HG03575 (cell line): Measurements from ENCODE around the gene GAS7.
"Not testable (repeated sequence)": the region's sequence is repeated elsewhere in the genome, so short reads cannot be mapped to it uniquely, and the experiment has no call there.

Experiments
- ATAC-seq: cut with Tn5 transposase; IDR thresholded peaks from one replicate; pipeline ENCODE4 v1.9.1; 2021; ENCODE audit not compliant: unreplicated experiment, insufficient number of reproducible peaks, low FRiP score; ENCODE audit errors: extremely low read depth

GAS7 gene

GRCh38 chr17:10062691-10063385, 135.6 kb downstream of the GAS7 start:
- no peak for ATAC-seq

GRCh38 chr17:10061111-10061845, 137.1 kb downstream of the GAS7 start:
- ATAC-seq, result no peak

GRCh38 chr17:10060526-10060925, 137.9 kb downstream of the GAS7 start:
- no peak for ATAC-seq

GRCh38 chr17:10059684-10060211, 138.7 kb downstream of the GAS7 start:
- ATAC-seq, result peak; percentile 60

- no peak for ATAC-seq
Measured at GRCh38 chr17:10058921-10059683, 139.3 kb downstream of the GAS7 start.

- not testable (repeated sequence) for ATAC-seq
Measured at GRCh38 chr17:10057466-10057865, 140.9 kb downstream of the GAS7 start.

GRCh38 chr17:10055262-10055975, 143.0 kb downstream of the GAS7 start:
- ATAC-seq, result no peak

GRCh38 chr17:10053782-10054540, 144.4 kb downstream of the GAS7 start:
- no peak for ATAC-seq

- ATAC-seq, result no peak
Measured at GRCh38 chr17:10052106-10052813, 146.1 kb downstream of the GAS7 start.

- ATAC-seq, result no peak
Measured at GRCh38 chr17:10051112-10051511, 147.3 kb downstream of the GAS7 start.

GRCh38 chr17:10050597-10051101, 147.8 kb downstream of the GAS7 start:
- ATAC-seq, result no peak

- ATAC-seq, result no peak
Measured at GRCh38 chr17:10048629-10049350, 149.6 kb downstream of the GAS7 start.

GRCh38 chr17:10046786-10047785, 151.3 kb downstream of the GAS7 start:
- no peak for ATAC-seq

- ATAC-seq, result no peak
Measured at GRCh38 chr17:10045871-10046658, 152.3 kb downstream of the GAS7 start.

GRCh38 chr17:10042589-10043244, 155.7 kb downstream of the GAS7 start:
- ATAC-seq, result no peak
